HG02798 (cell line): ENCODE data around the gene CFAP58.

Experiments used
- ATAC-seq: cut with Tn5 transposase; IDR thresholded peaks from one replicate; pipeline ENCODE4 v1.9.1; 2021; ENCODE audit warnings: mild to moderate bottlenecking; ENCODE audit not compliant: unreplicated experiment, poor library complexity

Gene CFAP58

DNA sequence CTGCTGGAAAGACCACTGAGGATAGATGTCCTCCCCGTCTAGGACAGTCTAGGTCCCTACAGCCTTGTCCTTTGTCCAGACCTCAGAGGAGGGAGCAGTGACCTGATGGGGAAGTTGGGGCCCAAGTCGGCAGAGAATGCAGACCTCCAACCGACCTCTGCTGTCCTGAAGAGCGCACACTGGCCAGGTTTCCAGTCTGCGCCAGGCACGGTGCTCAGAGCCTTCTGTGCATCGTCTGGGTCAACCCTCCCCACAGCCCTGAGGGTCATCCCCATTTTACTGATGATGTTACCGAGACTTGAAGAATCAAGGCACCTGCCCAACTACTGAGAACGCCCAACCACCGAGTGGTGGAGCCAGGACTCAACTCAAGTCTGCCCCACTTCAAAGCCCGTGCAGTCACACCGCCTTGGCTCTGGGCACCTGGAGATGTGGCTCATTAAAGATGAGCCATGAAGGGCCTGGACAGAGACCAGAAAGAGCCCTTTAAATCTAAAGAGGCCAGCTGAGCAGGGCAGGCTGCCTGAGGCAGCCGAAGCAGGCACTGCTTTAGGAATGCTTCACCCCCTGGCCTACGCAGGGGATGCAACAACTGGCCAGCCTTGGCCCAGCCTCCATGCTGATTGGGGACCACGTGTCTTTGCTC lies 19.8 kb upstream of the CFAP58 start:
- ATAC-seq = no peak

GRCh38 chr10:104334561-104334960 lies 19.1 kb upstream of the CFAP58 start:
- ATAC-seq = no peak

GRCh38 chr10:104334965-104335650 lies 18.5 kb upstream of the CFAP58 start:
- ATAC-seq = no peak

DNA sequence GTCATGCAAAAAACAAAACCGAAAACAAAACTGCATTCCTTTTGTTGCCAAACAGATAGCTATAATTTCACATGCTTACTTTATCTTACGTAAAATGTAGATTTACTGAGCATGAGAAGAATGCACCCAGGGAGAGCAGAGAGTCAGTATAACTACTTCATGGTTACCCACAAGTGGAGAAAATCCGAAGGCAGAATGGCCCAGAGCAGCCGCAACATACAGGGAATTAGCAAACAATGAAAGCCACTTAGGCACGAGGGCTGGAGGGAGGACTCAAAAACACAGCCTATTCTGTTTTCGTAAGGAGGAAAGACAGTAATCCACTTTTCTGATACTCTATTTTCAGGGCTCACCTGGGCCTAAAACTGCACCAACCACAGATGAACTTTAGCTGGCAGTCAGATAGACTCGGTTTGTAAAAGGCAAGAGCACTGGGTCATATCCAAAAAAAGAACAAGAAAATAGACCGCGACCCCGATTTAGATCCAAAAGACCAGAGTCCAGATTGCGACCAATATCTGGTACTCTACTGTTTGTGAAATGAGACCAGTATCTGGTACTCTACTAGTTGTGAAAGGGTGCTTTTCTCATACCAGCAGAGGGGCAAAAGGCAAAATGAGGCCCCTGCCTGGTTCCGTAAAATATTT lies 16.7 kb upstream of the CFAP58 start:
- ATAC-seq = peak; percentile 35

DNA sequence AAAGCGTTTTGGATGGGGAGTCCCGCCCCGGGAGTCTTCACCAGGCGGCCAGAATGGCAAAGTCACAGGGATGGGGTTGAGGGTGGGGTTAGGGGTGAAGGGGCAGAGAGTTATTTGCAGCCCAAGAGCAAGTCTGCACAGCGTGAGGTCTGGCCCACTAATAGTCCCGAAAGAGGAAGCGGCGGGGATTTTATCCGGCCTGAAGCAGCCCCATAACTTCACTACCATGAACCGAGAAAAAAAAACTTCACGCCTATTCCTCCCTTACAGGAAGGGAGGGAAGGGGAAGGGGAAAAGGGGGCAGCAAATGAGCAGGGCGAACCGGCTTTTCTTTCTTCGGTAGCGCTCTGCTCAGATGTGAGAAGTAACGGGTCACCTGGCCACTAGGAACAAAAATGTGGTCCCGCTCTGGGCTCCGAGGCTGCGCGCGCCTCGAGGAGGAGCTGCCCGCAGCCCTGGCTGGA lies 16.1 kb upstream of the CFAP58 start:
- peak; percentile 43 for ATAC-seq

DNA sequence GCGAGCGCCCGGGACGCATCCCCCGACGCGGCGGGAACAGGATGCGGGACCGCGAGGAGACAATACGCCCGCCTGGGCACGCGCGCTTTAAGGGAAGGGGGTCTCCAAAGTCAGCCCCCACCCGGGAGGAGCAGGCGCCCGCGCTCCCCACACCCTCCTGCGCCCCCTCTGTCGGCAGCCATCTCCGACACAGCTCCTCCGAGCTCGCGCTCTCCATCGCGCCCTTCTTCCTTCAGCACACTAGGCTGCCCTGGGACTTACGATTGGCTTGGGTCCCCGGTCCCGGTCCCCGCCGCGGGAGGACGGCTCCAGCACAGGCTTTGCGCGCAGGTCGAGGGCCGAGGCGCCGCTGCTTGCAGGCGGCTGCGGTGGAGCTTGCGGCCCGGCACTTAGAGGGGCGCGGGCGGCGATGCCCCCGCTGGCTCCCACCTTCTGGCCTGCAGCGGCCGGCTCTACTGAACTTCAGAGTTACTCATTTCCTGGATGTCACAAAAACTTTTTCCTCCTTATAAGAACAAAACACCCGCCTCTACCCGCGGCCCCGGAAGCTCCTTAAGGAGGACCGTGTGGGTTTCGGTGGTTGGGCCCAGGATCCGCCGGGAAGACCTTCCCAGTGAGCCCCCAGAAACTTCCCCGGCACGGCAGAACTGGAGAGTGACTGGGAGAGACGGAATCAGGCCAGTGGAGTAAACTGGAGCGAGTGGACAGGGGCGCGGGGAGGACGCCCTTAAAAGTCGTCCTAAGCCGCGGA lies 15.5 kb upstream of the CFAP58 start, which contains the start of gene ITPRIP:
ITPRIP (minus strand) TSS at position 481 of the 751 bp plus-strand sequence. CDS start 22,414 bp downstream, outside the sequence.
- ATAC-seq = peak; percentile 70

- no peak for ATAC-seq
Measured at GRCh38 chr10:104339469-104340110, 14.0 kb upstream of the CFAP58 start.

DNA sequence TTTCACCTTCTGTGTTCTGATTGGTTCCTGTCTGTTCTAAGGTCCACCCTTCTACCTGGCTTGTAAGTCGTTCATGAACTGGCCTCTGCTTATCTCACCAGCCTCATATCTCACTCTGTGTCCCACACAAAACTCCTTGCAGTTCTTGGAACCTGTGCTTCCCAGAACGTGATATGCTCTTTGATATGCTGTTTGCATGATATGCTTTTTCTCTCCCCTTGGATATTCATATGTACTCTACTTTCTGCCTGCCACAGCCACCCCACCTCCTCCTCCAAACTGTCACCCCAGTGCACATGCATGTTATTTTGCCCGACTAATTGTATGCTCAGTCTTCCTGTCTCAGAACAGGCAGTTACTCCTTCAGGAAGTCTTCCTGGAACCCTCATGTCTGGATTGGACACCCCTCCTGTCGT lies 13.5 kb upstream of the CFAP58 start:
- ATAC-seq = no peak

DNA sequence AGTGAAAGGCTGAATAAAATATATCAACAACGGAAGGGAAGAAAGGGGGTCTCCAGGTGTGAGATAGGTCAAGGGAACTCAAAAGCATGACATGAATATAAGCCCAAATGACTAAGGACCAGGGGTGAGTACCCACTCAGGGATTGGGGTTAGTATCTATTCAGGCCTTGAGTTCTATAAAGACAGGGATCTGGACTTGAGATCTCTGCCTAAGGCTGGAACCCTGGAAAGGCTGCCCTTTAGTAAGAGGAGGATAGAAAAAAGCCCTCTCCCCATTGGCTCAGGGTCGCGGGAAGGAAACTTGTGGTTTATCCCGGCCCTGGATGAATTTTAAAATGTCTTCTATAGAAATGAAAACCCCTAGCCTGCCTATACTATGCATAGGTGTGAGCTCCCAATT lies 13.0 kb upstream of the CFAP58 start:
- ATAC-seq = no peak

DNA sequence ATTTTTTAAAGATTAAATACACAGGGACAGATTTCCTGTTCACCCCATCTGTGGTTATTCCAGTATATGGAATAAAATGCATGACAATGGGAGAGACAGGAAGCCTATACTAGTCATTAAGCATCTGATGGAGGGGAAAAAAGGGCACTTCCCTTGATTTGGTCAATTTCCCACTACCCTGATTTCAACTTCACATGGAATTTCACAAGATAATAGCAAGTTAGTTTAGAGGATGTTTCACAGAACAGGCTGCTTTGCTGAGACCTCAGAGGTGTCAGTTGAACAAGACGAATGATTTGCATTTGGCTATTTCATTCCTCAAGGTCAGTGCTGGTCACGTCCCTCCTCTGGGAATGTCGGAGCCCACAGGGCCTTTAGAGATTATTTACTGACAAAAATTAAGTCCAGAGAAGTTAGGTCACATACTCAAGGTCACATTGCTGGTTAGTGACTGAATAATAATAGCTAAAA lies 10.7 kb upstream of the CFAP58 start:
- ATAC-seq = no peak

GRCh38 chr10:104344219-104344618 lies 9.4 kb upstream of the CFAP58 start:
- no peak for ATAC-seq

DNA sequence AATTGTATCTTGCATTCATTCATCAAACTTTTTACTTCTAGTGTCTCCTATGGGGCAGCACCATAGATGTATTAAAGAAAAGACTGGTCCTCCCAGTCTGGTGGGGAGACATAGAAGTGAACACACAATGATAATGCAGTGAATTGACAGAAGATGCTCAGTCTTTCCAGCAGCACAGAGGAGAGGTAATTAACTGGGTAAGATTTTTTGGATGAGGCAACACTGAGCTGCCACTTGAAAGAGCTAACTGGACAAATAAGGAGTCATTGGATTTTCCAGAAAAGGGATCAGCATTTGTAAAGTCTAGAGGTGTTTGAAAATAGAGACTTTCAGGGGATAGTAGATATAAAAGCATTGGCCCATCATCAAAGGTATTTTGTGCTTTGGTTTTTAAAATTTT lies 8.1 kb upstream of the CFAP58 start:
- ATAC-seq = no peak

DNA sequence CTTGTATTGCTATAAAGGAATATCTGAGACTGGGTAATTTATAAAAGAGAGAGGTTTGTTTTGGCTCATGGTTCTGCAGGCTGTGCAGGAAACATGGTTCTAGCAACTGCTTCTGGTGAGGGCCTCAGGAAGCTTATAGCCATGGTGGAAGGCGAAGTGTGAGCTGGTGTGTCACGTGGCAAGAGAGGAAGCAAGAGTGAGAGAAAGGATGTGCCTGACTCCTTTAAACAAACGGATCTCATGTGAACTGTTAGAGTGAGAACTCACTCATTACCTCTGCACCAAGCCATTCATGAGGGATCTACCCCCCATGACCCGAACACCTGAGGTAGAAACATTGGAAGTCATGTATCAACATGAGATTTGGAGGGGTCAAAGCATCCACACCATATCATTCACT lies 7.7 kb upstream of the CFAP58 start:
- no peak for ATAC-seq

DNA sequence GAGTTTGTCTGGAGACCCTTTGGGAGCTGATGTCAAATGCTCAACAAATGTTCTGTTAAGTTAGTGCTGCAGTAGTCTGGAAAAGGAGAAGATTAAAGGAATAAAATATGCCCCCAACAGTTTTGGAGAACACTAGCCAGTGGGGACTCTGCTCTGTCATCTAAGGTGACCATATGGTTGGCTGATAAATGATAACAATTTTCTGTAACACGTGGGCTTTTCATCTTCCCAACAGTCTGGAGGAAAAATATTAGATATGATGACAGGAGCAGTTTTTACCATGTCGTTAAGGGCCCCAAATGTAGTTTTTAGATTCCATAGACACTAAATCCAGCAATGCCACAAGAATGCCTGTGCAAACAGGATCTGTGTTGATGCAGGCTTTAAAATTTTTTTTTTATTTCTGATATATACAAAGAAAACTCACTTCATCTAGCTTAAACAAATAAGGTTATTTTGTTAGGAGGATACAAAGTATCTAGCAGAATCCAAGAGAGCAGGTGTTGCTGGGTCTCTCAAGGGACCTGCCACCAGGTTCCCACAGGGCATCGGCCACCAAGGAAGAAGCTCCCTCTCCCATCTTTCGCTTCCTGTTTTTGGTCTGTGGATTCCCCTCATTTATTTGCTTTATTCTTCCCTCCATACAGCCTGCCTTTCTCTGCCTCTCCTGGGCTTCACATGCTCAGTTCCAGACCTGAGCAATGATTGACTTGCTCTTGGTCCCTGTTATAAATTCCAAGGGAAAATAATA lies 6.2 kb upstream of the CFAP58 start:
- no peak for ATAC-seq

GRCh38 chr10:104348601-104349000 lies 5.0 kb upstream of the CFAP58 start:
- ATAC-seq = no peak

DNA sequence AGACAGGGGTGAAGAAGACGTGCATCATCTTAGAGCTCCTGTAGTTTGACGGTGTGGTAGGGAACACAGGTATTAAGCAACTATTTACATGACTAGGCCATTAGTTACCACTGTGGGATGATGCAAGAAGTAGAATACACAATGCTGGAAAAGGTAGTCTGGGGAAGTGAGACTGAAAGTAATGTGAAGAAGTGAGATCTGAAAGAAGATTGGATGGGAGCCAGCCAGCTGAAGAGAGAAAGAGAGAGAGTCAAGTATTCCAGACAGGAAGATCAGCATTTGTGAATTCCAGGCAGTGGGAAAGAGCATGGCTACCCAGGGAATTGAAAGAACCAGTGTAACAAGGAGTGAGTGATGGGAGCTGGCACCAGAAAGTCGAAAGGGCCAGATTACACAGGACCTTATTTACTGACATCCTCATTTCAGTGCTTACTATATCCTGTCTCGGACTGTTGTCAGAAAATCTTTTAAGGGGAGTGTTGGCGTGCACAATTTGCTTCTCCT lies 4.0 kb upstream of the CFAP58 start:
- ATAC-seq = peak; percentile 32

DNA sequence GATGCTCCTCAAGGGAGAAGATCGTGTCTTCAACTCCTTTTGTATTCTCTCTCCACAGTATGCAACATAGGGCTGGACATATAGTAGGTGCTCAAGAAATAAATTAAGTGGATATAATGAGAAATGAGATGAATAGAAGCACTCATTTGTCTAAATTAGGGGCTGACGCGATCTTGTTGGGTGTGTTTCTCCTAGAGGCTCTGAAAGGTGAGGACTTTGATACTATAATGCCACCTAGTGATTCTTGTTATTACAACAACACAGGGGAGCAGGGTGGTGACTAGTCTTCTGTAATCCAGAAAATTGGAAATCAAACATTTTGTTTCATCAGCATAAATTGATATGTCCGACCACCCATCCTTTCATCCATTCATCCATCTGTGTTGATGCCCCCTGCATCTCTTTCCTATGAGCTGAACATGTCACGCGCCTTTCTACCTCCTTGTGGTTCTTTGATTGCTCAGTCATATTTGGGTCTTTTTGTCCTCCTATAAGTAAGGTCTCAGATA lies 3.5 kb upstream of the CFAP58 start:
- peak; percentile 45 for ATAC-seq

GRCh38 chr10:104351061-104351702 lies 2.5 kb upstream of the CFAP58 start:
- ATAC-seq = peak; percentile 13
